ENCODE results near the gene MAP3K2. TPM values are rescaled to one million over a fixed set of nuclear protein-coding genes. Genes with fewer than 3 reads are reported as not detected.

Gene MAP3K2
- total RNA-seq, 4 donors from 2014 or later, result 38.8 to 70.2 (median 52.0) TPM

DNA sequence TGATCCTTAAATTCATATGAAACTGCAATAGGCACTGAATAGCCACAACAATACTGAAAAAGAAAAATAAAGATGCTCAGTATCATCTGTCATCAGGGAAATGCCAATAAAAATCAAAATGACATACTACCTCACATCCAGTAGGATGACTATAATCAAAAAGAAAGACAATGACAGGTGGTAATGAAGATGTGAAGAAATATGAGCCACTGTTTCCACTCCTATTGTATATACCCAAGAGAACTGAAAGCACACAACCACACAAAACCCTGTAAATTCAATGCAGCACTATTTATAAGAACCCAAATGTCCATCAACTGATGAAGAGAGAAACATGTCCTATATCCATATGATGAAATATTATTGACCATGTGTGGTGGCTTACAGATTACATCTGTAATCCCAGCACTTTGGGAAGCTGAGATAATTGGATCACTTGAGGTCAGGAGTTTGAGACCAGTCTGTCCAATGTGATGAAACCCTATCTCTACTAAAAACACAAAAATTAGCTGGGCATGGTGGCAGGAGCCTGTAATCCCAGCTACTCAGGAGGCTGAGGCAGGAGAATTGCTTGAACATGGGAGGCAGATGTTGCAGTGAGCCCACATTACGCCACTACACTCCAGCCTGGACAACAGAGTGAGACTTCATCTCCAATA lies 39.9 kb downstream of the MAP3K2 start:
- TF ChIP-seq, protein P1, sequence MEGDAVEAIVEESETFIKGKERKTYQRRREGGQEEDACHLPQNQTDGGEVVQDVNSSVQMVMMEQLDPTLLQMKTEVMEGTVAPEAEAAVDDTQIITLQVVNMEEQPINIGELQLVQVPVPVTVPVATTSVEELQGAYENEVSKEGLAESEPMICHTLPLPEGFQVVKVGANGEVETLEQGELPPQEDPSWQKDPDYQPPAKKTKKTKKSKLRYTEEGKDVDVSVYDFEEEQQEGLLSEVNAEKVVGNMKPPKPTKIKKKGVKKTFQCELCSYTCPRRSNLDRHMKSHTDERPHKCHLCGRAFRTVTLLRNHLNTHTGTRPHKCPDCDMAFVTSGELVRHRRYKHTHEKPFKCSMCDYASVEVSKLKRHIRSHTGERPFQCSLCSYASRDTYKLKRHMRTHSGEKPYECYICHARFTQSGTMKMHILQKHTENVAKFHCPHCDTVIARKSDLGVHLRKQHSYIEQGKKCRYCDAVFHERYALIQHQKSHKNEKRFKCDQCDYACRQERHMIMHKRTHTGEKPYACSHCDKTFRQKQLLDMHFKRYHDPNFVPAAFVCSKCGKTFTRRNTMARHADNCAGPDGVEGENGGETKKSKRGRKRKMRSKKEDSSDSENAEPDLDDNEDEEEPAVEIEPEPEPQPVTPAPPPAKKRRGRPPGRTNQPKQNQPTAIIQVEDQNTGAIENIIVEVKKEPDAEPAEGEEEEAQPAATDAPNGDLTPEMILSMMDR (IDR thresholded peaks at IDR 0.05), result no peak
- no peak for TF ChIP-seq POLR2A (IDR thresholded peaks at IDR 0.05)
- no peak for DNase-seq
- H3K4me3 ChIP-seq, result no peak overlapping the region
- no peaks in the 10 kb centered on the region for H3K9me3 ChIP-seq
- H3K27me3 ChIP-seq, result no peaks in the 10 kb centered on the region
- peaks cover 0 to 8% (median 0%) of the 10 kb centered on the region in 4 donors for H3K4me1 ChIP-seq
- H3K27ac ChIP-seq, result no peak overlapping the region
- H3K36me3 ChIP-seq, result no peaks in the 10 kb centered on the region

DNA sequence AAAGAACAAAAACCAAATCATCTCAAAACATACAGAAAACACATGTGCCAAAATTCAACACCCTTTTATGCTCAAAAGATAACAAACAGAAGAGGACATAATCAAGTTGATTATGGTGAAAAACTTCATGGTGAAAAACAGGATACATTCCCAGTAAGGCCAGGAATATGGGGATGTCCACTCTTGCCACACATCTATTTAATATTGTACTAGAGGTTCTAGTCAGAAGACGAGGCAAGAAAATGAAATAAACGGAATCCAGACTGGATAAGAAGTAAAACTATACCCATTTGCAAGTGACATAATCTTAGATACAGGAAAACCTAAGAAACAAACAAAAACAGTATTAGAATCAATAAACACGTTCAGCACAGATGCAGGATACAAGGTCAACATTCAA lies 40.8 kb downstream of the MAP3K2 start:
- no peak overlapping the region for H3K4me3 ChIP-seq
- no peak for DNase-seq
- no peaks in the 10 kb centered on the region for H3K27me3 ChIP-seq
- H3K9me3 ChIP-seq, result no peaks in the 10 kb centered on the region
- peaks cover 0 to 6% (median 0%) of the 10 kb centered on the region in 3 donors for H3K36me3 ChIP-seq
- no peak overlapping the region for H3K27ac ChIP-seq
- TF ChIP-seq POLR2A (IDR thresholded peaks at IDR 0.05), result no peak
- TF ChIP-seq, protein P1 (IDR thresholded peaks at IDR 0.05), result no peak
- peaks cover 0 to 8% (median 0%) of the 10 kb centered on the region in 4 donors for H3K4me1 ChIP-seq

DNA sequence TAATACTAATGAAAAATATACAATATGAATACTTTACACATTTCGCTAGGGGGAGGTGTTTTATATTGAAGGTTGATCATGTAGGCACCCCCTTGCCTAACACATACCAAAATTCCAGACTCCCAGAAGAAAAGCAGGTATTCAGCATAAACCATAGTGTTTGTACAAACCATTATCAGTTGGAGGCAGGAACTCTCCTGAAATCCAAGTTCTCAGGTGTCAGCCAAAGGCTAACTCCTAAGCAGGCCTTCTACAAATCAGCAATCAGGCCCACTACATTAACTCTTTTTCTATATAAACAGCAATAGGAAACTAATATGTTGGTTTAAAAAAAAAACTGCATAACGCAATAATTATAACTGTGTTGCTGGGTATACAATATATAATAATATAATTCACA lies 44.5 kb downstream of the MAP3K2 start:
- Histone ChIP-seq H3K9me3 (no peaks in the 10 kb centered on the region), H3K4me1 (no peaks in the 10 kb centered on the region), H3K36me3 (peaks cover 0 to 15% (median 0%) of the 10 kb centered on the region in 3 donors), H3K27ac (no peak overlapping the region), H3K27me3 (no peaks in the 10 kb centered on the region), H3K4me3 (no peak overlapping the region)
- TF ChIP-seq POLR2A (IDR thresholded peaks at IDR 0.05), result no peak
- TF ChIP-seq, protein P1 (IDR thresholded peaks at IDR 0.05), result no peak
- no peak for DNase-seq

GRCh38 chr2:127342101-127342500 lies 45.7 kb downstream of the MAP3K2 start:
- Histone ChIP-seq H3K9me3 (no peaks in the 10 kb centered on the region), H3K36me3 (peaks cover 0 to 20% (median 0%) of the 10 kb centered on the region in 3 donors), H3K27me3 (no peaks in the 10 kb centered on the region), H3K27ac (no peak overlapping the region), H3K4me1 (no peaks in the 10 kb centered on the region), H3K4me3 (no peak overlapping the region)
- DNase-seq, result no peak
- TF ChIP-seq, protein P1 (IDR thresholded peaks at IDR 0.05), result no peak
- no peak for TF ChIP-seq POLR2A (IDR thresholded peaks at IDR 0.05)

- H3K27me3 ChIP-seq, result no peaks in the 10 kb centered on the region
- H3K4me1 ChIP-seq, result no peaks in the 10 kb centered on the region
- DNase-seq, result no peak
- no peak overlapping the region for H3K4me3 ChIP-seq
- TF ChIP-seq POLR2A (IDR thresholded peaks at IDR 0.05), result no peak
- TF ChIP-seq, protein P1 (IDR thresholded peaks at IDR 0.05), result no peak
- H3K36me3 ChIP-seq, result peaks cover 0 to 82% (median 0%) of the 10 kb centered on the region in 3 donors
- H3K9me3 ChIP-seq, result no peaks in the 10 kb centered on the region
- H3K27ac ChIP-seq, result no peak overlapping the region
These were observed 55.4 kb downstream of the MAP3K2 start for GRCh38 chr2:127332335-127332734.
